Fibroblast of lung (primary cell): ENCODE data around the gene PFKFB4. TPM values are rescaled to one million over a fixed set of nuclear protein-coding genes. Genes with fewer than 3 reads are reported as not detected.
"Not testable (repeated sequence)": the region's sequence is repeated elsewhere in the genome, so short reads cannot be mapped to it uniquely, and the experiment has no call there.

Experiments used
- DNase-seq, 2 donors: peaks; one replicate each; pipeline versions ENCODE4 v3.0.0 to v3.0.0-alpha.2; 2010; ENCODE audit warnings: low read depth in 2 of 2
- H2AFZ ChIP-seq: 2 replicates; pipeline ENCODE4 v1.5.1; 2012; ENCODE audit warnings: low read length, control low read depth, inconsistent platforms
- H3K27ac ChIP-seq: 2 replicates; pipeline ENCODE4 v1.5.1; 2011; ENCODE audit warnings: low read length, control low read depth; ENCODE audit not compliant: insufficient read depth
- H3K27me3 ChIP-seq: 2 replicates; pipeline ENCODE4 v1.5.1; 2011; ENCODE audit warnings: mild to moderate bottlenecking, low read length; ENCODE audit not compliant: control insufficient read depth, insufficient read depth
- H3K36me3 ChIP-seq: 2 replicates; pipeline ENCODE4 v1.5.1; 2011; ENCODE audit warnings: low read length; ENCODE audit not compliant: control insufficient read depth, insufficient read depth
- H3K4me1 ChIP-seq: 2 replicates; pipeline ENCODE4 v1.5.1; 2011; ENCODE audit warnings: low read length; ENCODE audit not compliant: control insufficient read depth, insufficient read depth; ENCODE audit errors: extremely low read depth
- H3K4me2 ChIP-seq: 2 replicates; pipeline ENCODE4 v1.5.1; 2011; ENCODE audit warnings: low read length, control low read depth; ENCODE audit not compliant: insufficient read depth; ENCODE audit errors: extremely low read depth
- H3K4me3 ChIP-seq, 4 experiments: fragments of 200-600 bp in 1 of 4; sonication (generic) in 1 of 4; replicated peaks in 1 of 4; 2 replicates each; pipeline ENCODE4 v1.5.1; 2011 to 2016; ENCODE audit warnings: low read length in 4 of 4, low read depth in 3 of 4, mild to moderate bottlenecking in 3 of 4, control low read depth in 2 of 4, inconsistent platforms in 1 of 4, mixed read lengths in 1 of 4; ENCODE audit not compliant: insufficient read depth in 1 of 4; ENCODE audit errors: control extremely low read depth in 1 of 4
- H3K79me2 ChIP-seq: 2 replicates; pipeline ENCODE4 v1.5.1; 2012; ENCODE audit warnings: mild to moderate bottlenecking, low read length, inconsistent platforms; ENCODE audit not compliant: control insufficient read depth, insufficient read depth
- H3K9ac ChIP-seq: 2 replicates; pipeline ENCODE4 v1.5.1; 2011; ENCODE audit warnings: mild to moderate bottlenecking, low read length, control low read depth; ENCODE audit not compliant: insufficient read depth
- H3K9me3 ChIP-seq: 2 replicates; pipeline ENCODE4 v1.5.1; 2012; ENCODE audit warnings: low read depth, low read length; ENCODE audit not compliant: control insufficient read depth, insufficient read depth
- H4K20me1 ChIP-seq: 2 replicates; pipeline ENCODE4 v1.5.1; 2011; ENCODE audit warnings: low read length; ENCODE audit not compliant: control insufficient read depth, insufficient read depth; ENCODE audit errors: extremely low read depth
- EZH2 ChIP-seq: IDR thresholded peaks from 2 replicates; pipeline ENCODE4 v1.5.1; 2012; ENCODE audit warnings: low read length, control low read depth, mild to moderate bottlenecking; ENCODE audit errors: missing control alignments
- polyA plus RNA-seq, 2 donors: library from polyadenylated mRNA; depleted of rRNA in 1 of 2; stranded (reverse) in 1 of 2; unstranded in 1 of 2; fragments of >200 nt; gene quantifications; 2 replicates each; pipeline ENCODE4 v1.2.1, GENCODE V29; 2011 to 2012; ENCODE audit warnings: missing spikeins in 1 of 2
- total RNA-seq: library from RNA; depleted of rRNA; stranded (reverse); fragments of >200 nt; gene quantifications from 2 replicates; pipeline ENCODE4 v1.2.1, GENCODE V29; 2014
- TF ChIP-seq, protein P1 (sequence below), 2 donors: IDR thresholded peaks in 1 of 2; conservative IDR thresholded peaks in 1 of 2; 1 replicate in 1 of 2; 2 replicates in 1 of 2; pipeline ENCODE4 v1.5.1; 2011 to 2012; ENCODE audit warnings: low read length in 2 of 2, control low read depth in 1 of 2, inconsistent platforms in 1 of 2, low read depth in 1 of 2, mild to moderate bottlenecking in 1 of 2

PFKFB4 gene
- total and polyA plus RNA-seq, 2 donors (not counting 1 experiment from before 2014, with no cell fraction given) = 9.3 to 12.2 TPM

DNA sequence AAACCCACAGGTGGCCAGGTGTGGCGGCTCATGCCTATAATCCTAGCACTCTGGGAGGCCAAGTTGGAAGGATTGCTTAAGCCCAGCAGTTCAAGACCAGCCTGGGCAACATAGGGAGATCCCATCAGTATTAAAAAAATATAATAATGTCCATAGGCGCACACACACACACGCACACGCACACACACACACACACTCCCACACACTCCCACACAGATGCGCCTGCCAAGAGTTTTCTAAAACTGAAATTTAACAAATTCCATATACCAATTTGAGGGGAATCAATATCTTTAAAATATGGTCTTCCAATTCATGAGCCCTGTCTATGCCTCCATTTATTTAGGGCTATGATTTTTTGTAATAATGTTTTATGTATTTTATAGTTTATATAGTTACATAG lies 69.7 kb downstream of the PFKFB4 start:
- H3K27ac ChIP-seq = no peak overlapping the region
- TF ChIP-seq EZH2 = no peak
- TF ChIP-seq, protein P1, sequence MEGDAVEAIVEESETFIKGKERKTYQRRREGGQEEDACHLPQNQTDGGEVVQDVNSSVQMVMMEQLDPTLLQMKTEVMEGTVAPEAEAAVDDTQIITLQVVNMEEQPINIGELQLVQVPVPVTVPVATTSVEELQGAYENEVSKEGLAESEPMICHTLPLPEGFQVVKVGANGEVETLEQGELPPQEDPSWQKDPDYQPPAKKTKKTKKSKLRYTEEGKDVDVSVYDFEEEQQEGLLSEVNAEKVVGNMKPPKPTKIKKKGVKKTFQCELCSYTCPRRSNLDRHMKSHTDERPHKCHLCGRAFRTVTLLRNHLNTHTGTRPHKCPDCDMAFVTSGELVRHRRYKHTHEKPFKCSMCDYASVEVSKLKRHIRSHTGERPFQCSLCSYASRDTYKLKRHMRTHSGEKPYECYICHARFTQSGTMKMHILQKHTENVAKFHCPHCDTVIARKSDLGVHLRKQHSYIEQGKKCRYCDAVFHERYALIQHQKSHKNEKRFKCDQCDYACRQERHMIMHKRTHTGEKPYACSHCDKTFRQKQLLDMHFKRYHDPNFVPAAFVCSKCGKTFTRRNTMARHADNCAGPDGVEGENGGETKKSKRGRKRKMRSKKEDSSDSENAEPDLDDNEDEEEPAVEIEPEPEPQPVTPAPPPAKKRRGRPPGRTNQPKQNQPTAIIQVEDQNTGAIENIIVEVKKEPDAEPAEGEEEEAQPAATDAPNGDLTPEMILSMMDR (conservative IDR thresholded peaks at IDR 0.05 in 1 of 2, IDR thresholded peaks at IDR 0.05 in 1 of 2; ENCODE audit: low read depth in 1 of 2, low read length in 2 of 2) = no peak
- H4K20me1 ChIP-seq = no peaks in the 10 kb centered on the region
- no peaks in the 10 kb centered on the region for H3K4me1 ChIP-seq
- H3K27me3 ChIP-seq = no peaks in the 10 kb centered on the region
- no peaks in the 10 kb centered on the region for H3K79me2 ChIP-seq
- no peak overlapping the region for H3K9ac ChIP-seq
- H3K36me3 ChIP-seq = no peaks in the 10 kb centered on the region
- H3K4me2 ChIP-seq = no peak overlapping the region
- H2AFZ ChIP-seq = no peak overlapping the region
- no peak for DNase-seq
- H3K4me3 ChIP-seq = no peak overlapping the region
- H3K9me3 ChIP-seq = no peaks in the 10 kb centered on the region

DNA sequence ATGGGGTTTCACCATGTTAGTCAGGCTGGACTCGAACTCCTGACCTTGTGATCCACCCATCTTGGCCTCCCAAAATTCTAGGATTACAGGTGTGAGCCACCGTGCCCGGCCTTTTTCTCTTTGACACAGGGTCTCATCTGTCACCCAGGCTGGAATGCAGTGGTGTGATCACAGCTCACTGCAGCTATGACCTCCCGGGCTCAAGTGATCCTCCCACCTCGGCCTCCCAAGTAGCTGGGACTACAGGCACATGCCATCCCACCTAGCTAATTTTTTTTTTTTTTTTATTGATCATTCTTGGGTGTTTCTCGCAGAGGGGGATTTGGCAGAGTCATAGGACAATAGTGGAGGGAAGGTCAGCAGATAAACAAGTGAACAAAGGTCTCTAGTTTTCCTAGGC lies 73.8 kb downstream of the PFKFB4 start:
- H3K79me2 ChIP-seq, DNase-seq, H3K4me1 ChIP-seq, H3K4me2 ChIP-seq, H3K36me3 ChIP-seq, H2AFZ ChIP-seq, H3K4me3 ChIP-seq, H3K27ac ChIP-seq, H3K9ac ChIP-seq, H3K9me3 ChIP-seq, H4K20me1 ChIP-seq, H3K27me3 ChIP-seq: not testable (repeated sequence)

DNA sequence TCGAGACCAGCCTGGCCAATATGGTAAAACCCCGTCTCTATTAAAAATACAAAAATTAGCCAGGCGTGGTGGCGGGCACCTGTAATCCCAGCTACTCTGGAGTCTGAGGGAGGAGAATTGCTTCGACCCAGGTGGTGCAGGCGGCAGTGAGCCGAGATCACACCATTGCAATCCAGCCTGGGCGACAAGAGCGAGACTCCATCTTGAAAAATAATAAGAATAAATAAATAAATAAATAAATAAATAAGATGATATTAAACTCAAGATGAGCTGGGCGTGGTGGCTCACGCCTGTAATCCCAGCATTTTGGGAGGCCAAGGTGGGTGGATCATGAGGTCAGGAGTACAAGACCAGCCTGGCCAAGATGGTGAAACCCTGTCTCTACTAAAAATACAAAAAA lies 75.7 kb downstream of the PFKFB4 start:
- H4K20me1 ChIP-seq = not testable (repeated sequence)

DNA sequence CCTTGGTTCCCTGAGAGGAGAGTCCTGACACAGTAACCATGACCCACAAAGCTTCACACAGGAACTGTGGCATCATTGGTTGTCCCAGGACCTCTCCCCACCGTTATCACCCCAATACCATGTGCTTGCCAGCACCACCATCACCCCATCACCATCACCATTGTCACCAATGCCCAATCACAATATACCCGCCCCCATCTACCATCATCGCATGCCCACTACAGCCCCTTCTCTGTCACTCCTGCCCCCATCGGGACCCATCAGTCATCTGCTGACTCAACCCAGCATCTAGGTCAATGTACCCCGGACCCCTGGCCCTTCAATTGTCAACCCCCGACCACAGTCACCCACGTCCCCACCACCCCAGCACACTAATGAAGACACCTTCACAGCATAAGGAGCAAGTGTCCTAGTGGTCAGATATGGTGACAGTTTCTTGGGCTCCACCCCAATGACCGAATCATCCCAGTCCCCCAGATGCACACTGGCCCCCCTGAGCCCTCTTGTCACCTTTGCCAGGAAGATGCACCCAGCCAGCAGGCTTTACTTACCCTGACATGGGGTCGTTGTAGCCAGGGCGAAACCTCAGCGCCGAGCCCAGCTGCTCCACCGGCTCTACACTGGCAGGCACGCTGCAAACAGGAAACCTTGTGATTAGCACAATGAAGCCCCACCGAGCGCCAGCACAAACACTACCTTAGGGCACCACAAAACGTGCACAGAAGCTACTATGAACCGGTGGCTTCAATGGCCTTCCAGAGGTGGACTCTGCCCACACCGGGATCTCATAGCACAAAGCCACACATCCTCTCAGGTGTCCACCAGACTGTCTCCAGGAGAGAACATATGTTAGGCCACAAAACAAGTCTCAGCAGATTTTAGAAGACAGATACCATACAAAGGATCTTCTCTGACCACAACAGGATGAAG lies 77.7 kb downstream of the PFKFB4 start:
- no peak overlapping the region for H3K4me2 ChIP-seq
- no peak for DNase-seq
- H3K36me3 ChIP-seq = no peaks in the 10 kb centered on the region
- H3K79me2 ChIP-seq = no peaks in the 10 kb centered on the region
- no peaks in the 10 kb centered on the region for H3K27me3 ChIP-seq
- no peak for TF ChIP-seq EZH2
- TF ChIP-seq, protein P1 (conservative IDR thresholded peaks at IDR 0.05 in 1 of 2, IDR thresholded peaks at IDR 0.05 in 1 of 2; ENCODE audit: low read depth in 1 of 2, low read length in 2 of 2) = no peak
- no peaks in the 10 kb centered on the region for H3K4me1 ChIP-seq
- H3K27ac ChIP-seq = no peak overlapping the region
- no peak overlapping the region for H3K9ac ChIP-seq
- no peak overlapping the region for H3K4me3 ChIP-seq
- no peaks in the 10 kb centered on the region for H4K20me1 ChIP-seq
- no peaks in the 10 kb centered on the region for H3K9me3 ChIP-seq
- H2AFZ ChIP-seq = no peak overlapping the region

More for the DNA sequence above, 75.7 kb downstream of the PFKFB4 start:
- H3K79me2 ChIP-seq, DNase-seq, H3K4me2 ChIP-seq, H2AFZ ChIP-seq, H3K27me3 ChIP-seq, H3K9ac ChIP-seq, H3K9me3 ChIP-seq, H3K36me3 ChIP-seq, H3K4me1 ChIP-seq, H3K4me3 ChIP-seq, H3K27ac ChIP-seq: not testable (repeated sequence)
